ENCODE results near the gene TSSK3. TPM values are rescaled to one million over a fixed set of nuclear protein-coding genes. Genes with fewer than 3 reads are reported as not detected.

Gene TSSK3
- total RNA-seq, 1 donor, result 0.86 TPM

- H3K4me3 ChIP-seq (ENCODE audit: low read depth, low read length), result no peak overlapping the region
- no peak for DNase-seq (ENCODE audit: low read depth)
- TF ChIP-seq CTCF (IDR thresholded peaks at IDR 0.05; ENCODE audit: insufficient read depth, low read depth, low read length), result no peak
Observed at GRCh38 chr1:32411261-32411660, 48.9 kb downstream of the TSSK3 start.

GRCh38 chr1:32413507-32414185 is 51.3 kb downstream of the TSSK3 start:
- H3K4me3 ChIP-seq (ENCODE audit: low read depth, low read length), result no peak overlapping the region
- TF ChIP-seq CTCF (IDR thresholded peaks at IDR 0.05; ENCODE audit: insufficient read depth, low read depth, low read length), result peak; percentile 80
- DNase-seq (ENCODE audit: low read depth), result peak; percentile 76

Other genes with a start within 250 kb of the TSSK3 start
- 105 and 128 TPM in 2 replicates for gene TXLNA, start 182.9 kb upstream of the TSSK3 start, total RNA-seq
- gene CCDC28B, start 161.9 kb upstream of the TSSK3 start, total RNA-seq, result 22.5 and 30.3 TPM in 2 replicates
- 0.86 and 2.3 TPM in 2 replicates for gene IQCC, start 156.9 kb upstream of the TSSK3 start, total RNA-seq
- gene DCDC2B, start 153.4 kb upstream of the TSSK3 start, total RNA-seq, result not detected in 2 replicates
- gene TMEM234, start 140.2 kb upstream of the TSSK3 start, total RNA-seq, result 21.6 and 23.8 TPM in 2 replicates
- 264 and 280 TPM in 2 replicates for gene EIF3I, start 140.1 kb upstream of the TSSK3 start, total RNA-seq
- 0.97 and 5.2 TPM in 2 replicates for gene FAM167B, start 115.3 kb upstream of the TSSK3 start, total RNA-seq
- 0.43 TPM in 1 of 2 replicates, not detected in the other for gene LCK, start 111.3 kb upstream of the TSSK3 start, total RNA-seq
- 67.6 and 95.0 TPM in 2 replicates for gene HDAC1, start 70.5 kb upstream of the TSSK3 start, total RNA-seq
- 30.9 and 32.4 TPM in 2 replicates for gene MARCKSL1, start 26.3 kb upstream of the TSSK3 start, total RNA-seq
- gene FAM229A, start 54 bp upstream of the TSSK3 start, total RNA-seq, result 1.3 TPM in 2 replicates
- gene BSDC1, start 31.9 kb downstream of the TSSK3 start, total RNA-seq, result 58.3 and 76.4 TPM in 2 replicates
- gene ZBTB8B, start 102.5 kb downstream of the TSSK3 start, total RNA-seq, result not detected in 2 replicates
- 5.2 and 5.6 TPM in 2 replicates for gene ZBTB8A, start 176.9 kb downstream of the TSSK3 start, total RNA-seq